Astrocyte (in vitro differentiated cells and primary cell): ENCODE results near the gene LGR4. TPM values are rescaled to one million over a fixed set of nuclear protein-coding genes. Genes with fewer than 3 reads are reported as not detected.

Experiments used
- DNase-seq: peaks from one replicate; pipeline ENCODE4 v3.0.0-alpha.2; 2010; ENCODE audit warnings: low read depth
- FAIRE-seq: peaks from 2 replicates; lab custom pipeline; 2011; peaks lifted over from hg19 to GRCh38; lab: Jason Lieb, UNC
- H2AFZ ChIP-seq: 2 replicates; pipeline ENCODE4 v1.6.0; 2012; ENCODE audit warnings: low read depth, low read length, inconsistent platforms
- H3K27ac ChIP-seq: 2 replicates; pipeline ENCODE4 v1.5.1; 2011; ENCODE audit warnings: low read depth, low read length, inconsistent platforms
- H3K27me3 ChIP-seq: 2 replicates; pipeline ENCODE4 v1.6.0; 2011; ENCODE audit warnings: low read length, inconsistent platforms; ENCODE audit not compliant: insufficient read depth
- H3K36me3 ChIP-seq: 2 replicates; pipeline ENCODE4 v1.5.1; 2011; ENCODE audit warnings: low read length, inconsistent platforms; ENCODE audit not compliant: insufficient read depth
- H3K4me1 ChIP-seq: 2 replicates; pipeline ENCODE4 v1.5.1; 2011; ENCODE audit warnings: low read length, inconsistent platforms; ENCODE audit not compliant: insufficient read depth
- H3K4me2 ChIP-seq: 2 replicates; pipeline ENCODE4 v1.6.0; 2012; ENCODE audit warnings: low read length, inconsistent platforms
- H3K4me3 ChIP-seq: 2 replicates; pipeline ENCODE4 v1.5.1; 2011; ENCODE audit warnings: low read depth, mild to moderate bottlenecking, low read length, inconsistent platforms; ENCODE audit not compliant: insufficient read depth
- H3K79me2 ChIP-seq: 2 replicates; pipeline ENCODE4 v1.6.0; 2012; ENCODE audit warnings: mild to moderate bottlenecking, low read length, inconsistent platforms; ENCODE audit not compliant: insufficient read depth
- H3K9ac ChIP-seq: 2 replicates; pipeline ENCODE4 v1.6.0; 2012; ENCODE audit warnings: mild to moderate bottlenecking, low read length, inconsistent platforms
- H3K9me3 ChIP-seq: 2 replicates; pipeline ENCODE4 v1.5.1; 2012; ENCODE audit warnings: low read depth, mild to moderate bottlenecking, low read length, inconsistent platforms; ENCODE audit not compliant: insufficient read depth
- H4K20me1 ChIP-seq: 2 replicates; pipeline ENCODE4 v1.6.0; 2012; ENCODE audit warnings: low read length, inconsistent platforms; ENCODE audit not compliant: insufficient read depth
- H3K27ac Mint-ChIP-seq: one replicate; pipeline ENCODE4 v1.8.0; 2021; ENCODE audit warnings: mild to moderate bottlenecking, mixed read lengths; ENCODE audit not compliant: unreplicated experiment
- H3K27me3 Mint-ChIP-seq: one replicate; pipeline ENCODE4 v1.8.0; 2021; ENCODE audit warnings: low read depth, mixed read lengths; ENCODE audit not compliant: unreplicated experiment
- H3K36me3 Mint-ChIP-seq: one replicate; pipeline ENCODE4 v1.8.0; 2021; ENCODE audit warnings: low read depth, mixed read lengths; ENCODE audit not compliant: unreplicated experiment
- H3K4me1 Mint-ChIP-seq: one replicate; pipeline ENCODE4 v1.8.0; 2021; ENCODE audit warnings: low read depth, mixed read lengths; ENCODE audit not compliant: unreplicated experiment
- H3K4me3 Mint-ChIP-seq: one replicate; pipeline ENCODE4 v1.8.0; 2021; ENCODE audit warnings: mild to moderate bottlenecking, moderate library complexity, mixed read lengths; ENCODE audit not compliant: unreplicated experiment
- H3K9me3 Mint-ChIP-seq: one replicate; pipeline ENCODE4 v1.8.0; 2021; ENCODE audit warnings: mild to moderate bottlenecking, mixed read lengths; ENCODE audit not compliant: unreplicated experiment
- CTCF ChIP-seq: IDR thresholded peaks from 2 replicates; pipeline ENCODE4 v1.5.1; 2011; ENCODE audit warnings: low read depth, mild to moderate bottlenecking, inconsistent platforms, low read length, moderate library complexity; ENCODE audit not compliant: insufficient read depth
- EZH2 ChIP-seq: IDR thresholded peaks from 2 replicates; pipeline ENCODE4 v1.6.1; 2012; ENCODE audit warnings: mild to moderate bottlenecking, low read length, inconsistent platforms; ENCODE audit not compliant: insufficient read depth
- total RNA-seq: library from RNA; stranded (reverse); gene quantifications from 2 replicates; pipeline ENCODE4 v1.2.1, GENCODE V29; 2021

The LGR4 gene
- total RNA-seq, 1 donor from 2014 or later, result 50.0 TPM

- no peak for FAIRE-seq
Observed at GRCh38 chr11:27416568-27417176, 55.9 kb downstream of the LGR4 start.

GRCh38 chr11:27414644-27415043 lies 57.9 kb downstream of the LGR4 start:
- FAIRE-seq, result no peak

More at GRCh38 chr11:27416568-27417176, 55.9 kb downstream of the LGR4 start:
- no peaks in the 10 kb centered on the region for H3K9me3 ChIP-seq
- H3K4me3 ChIP-seq, result no peak overlapping the region
- no peak overlapping the region for H3K4me2 ChIP-seq
- H3K27ac ChIP-seq, result no peak overlapping the region
- no peaks in the 10 kb centered on the region for H3K9me3 Mint-ChIP-seq
- peaks cover 20% of the 10 kb centered on the region for H3K4me1 Mint-ChIP-seq
- H4K20me1 ChIP-seq, result peaks cover 52% of the 10 kb centered on the region
- no peak overlapping the region for H3K9ac ChIP-seq
- H3K36me3 ChIP-seq, result no peaks in the 10 kb centered on the region
- no peaks in the 10 kb centered on the region for H3K27me3 ChIP-seq
- no peaks in the 10 kb centered on the region for H3K27me3 Mint-ChIP-seq
- peaks cover 2% of the 10 kb centered on the region for H3K36me3 Mint-ChIP-seq
- no peak for DNase-seq
- no peak overlapping the region for H3K4me3 Mint-ChIP-seq
- TF ChIP-seq EZH2 (no peak), CTCF (no peak)
- no peak overlapping the region for H3K27ac Mint-ChIP-seq
- peaks cover 84% of the 10 kb centered on the region for H3K79me2 ChIP-seq
- peaks cover 3% of the 10 kb centered on the region for H3K4me1 ChIP-seq
- H2AFZ ChIP-seq, result no peak overlapping the region

More at GRCh38 chr11:27414644-27415043, 57.9 kb downstream of the LGR4 start:
- H3K36me3 Mint-ChIP-seq, result peaks cover 2% of the 10 kb centered on the region
- Histone ChIP-seq H3K4me2 (no peak overlapping the region), H4K20me1 (peaks cover 48% of the 10 kb centered on the region), H2AFZ (no peak overlapping the region), H3K9me3 (no peaks in the 10 kb centered on the region), H3K4me3 (no peak overlapping the region), H3K36me3 (no peaks in the 10 kb centered on the region), H3K27ac (no peak overlapping the region), H3K79me2 (peaks cover 65% of the 10 kb centered on the region), H3K4me1 (no peaks in the 10 kb centered on the region), H3K9ac (no peak overlapping the region), H3K27me3 (no peaks in the 10 kb centered on the region)
- H3K27ac Mint-ChIP-seq, result no peak overlapping the region
- peaks cover 1% of the 10 kb centered on the region for H3K4me1 Mint-ChIP-seq
- TF ChIP-seq CTCF, result no peak
- TF ChIP-seq EZH2, result no peak
- no peaks in the 10 kb centered on the region for H3K27me3 Mint-ChIP-seq
- no peaks in the 10 kb centered on the region for H3K9me3 Mint-ChIP-seq
- DNase-seq, result no peak
- H3K4me3 Mint-ChIP-seq, result no peak overlapping the region
